Caco-2 (cell line): ENCODE measurements around the gene SNX24. TPM values are rescaled to one million over a fixed set of nuclear protein-coding genes. Genes with fewer than 3 reads are reported as not detected.

ENCODE experiments used
- BruUV-seq: library from RNA; stranded (reverse); fragments of 400-500 nt; replicated peaks from 2 replicates; lab custom pipeline; 2021; lab: Mats Ljungman, UMichigan
- CTCF ChIA-PET: fragments of 300-600 bp; sonication (Branson Sonifier 250); formaldehyde crosslinking; loops from one replicate; lab custom pipeline; 2022; ENCODE audit warnings: antibody characterized with exemption; lab: Charles Lee
- POLR2A ChIA-PET: fragments of 300-600 bp; sonication (Branson Sonifier 250); formaldehyde crosslinking; loops from one replicate; lab custom pipeline; 2022; ENCODE audit warnings: antibody characterized with exemption; lab: Charles Lee
- DNase-seq, 2 experiments: peaks; one replicate each; pipeline versions ENCODE4 v3.0.0 to v3.0.0-alpha.2; 2020 to 2022
- H3K27me3 ChIP-seq: replicated peaks from 2 replicates; pipeline ENCODE4 v1.6.0; 2011; ENCODE audit warnings: low read length; ENCODE audit not compliant: control insufficient read depth, insufficient read depth
- H3K36me3 ChIP-seq: 2 replicates; pipeline ENCODE4 v1.5.1; 2011; ENCODE audit warnings: low read length; ENCODE audit not compliant: control insufficient read depth, insufficient read depth
- H3K4me1 ChIP-seq: fragments of 250-450 bp; sonication (Bioruptor Pico); 2 replicates; pipeline ENCODE4 v1.5.1; 2020; ENCODE audit warnings: mild to moderate bottlenecking
- H3K4me3 ChIP-seq: 2 replicates; pipeline ENCODE4 v1.5.1; 2011; ENCODE audit warnings: low read depth, mild to moderate bottlenecking, control low read depth, low read length
- H3K9me3 ChIP-seq: fragments of 250-450 bp; sonication (Bioruptor Pico); 2 replicates; pipeline ENCODE4 v1.5.1; 2020; ENCODE audit warnings: mild to moderate bottlenecking, moderate library complexity
- H3K27ac Mint-ChIP-seq: one replicate; pipeline ENCODE4 v1.8.0; 2022; ENCODE audit warnings: mixed read lengths; ENCODE audit not compliant: unreplicated experiment
- H3K27me3 Mint-ChIP-seq: one replicate; pipeline ENCODE4 v1.8.0; 2022; ENCODE audit warnings: mixed read lengths; ENCODE audit not compliant: insufficient read depth, unreplicated experiment
- H3K36me3 Mint-ChIP-seq: one replicate; pipeline ENCODE4 v1.8.0; 2022; ENCODE audit warnings: mild to moderate bottlenecking, mixed read lengths; ENCODE audit not compliant: insufficient read depth, unreplicated experiment
- H3K4me1 Mint-ChIP-seq: one replicate; pipeline ENCODE4 v1.8.0; 2022; ENCODE audit warnings: low read depth, mixed read lengths; ENCODE audit not compliant: unreplicated experiment
- H3K4me3 Mint-ChIP-seq: one replicate; pipeline ENCODE4 v1.8.0; 2022; ENCODE audit warnings: mild to moderate bottlenecking, moderate library complexity, mixed read lengths; ENCODE audit not compliant: unreplicated experiment
- H3K9me3 Mint-ChIP-seq: one replicate; pipeline ENCODE4 v1.8.0; 2022; ENCODE audit warnings: mixed read lengths; ENCODE audit not compliant: unreplicated experiment
- CTCF ChIP-seq, 2 experiments: fragments of 200-600 bp in 1 of 2; IDR thresholded peaks; 1 replicate in 1 of 2; 2 replicates in 1 of 2; pipeline versions ENCODE4 v1.5.1 to v1.8.0; 2011 to 2022; ENCODE audit warnings: antibody characterized with exemption in 1 of 2, control low read depth in 1 of 2, inconsistent platforms in 1 of 2, low read depth in 1 of 2, low read length in 1 of 2, mild to moderate bottlenecking in 1 of 2, moderate library complexity in 1 of 2; ENCODE audit not compliant: insufficient read depth in 1 of 2, severe bottlenecking in 1 of 2, unreplicated experiment in 1 of 2
- intact Hi-C: fragments of 100-400 bp; cut with micrococcal nuclease; formaldehyde crosslinking; loops from one replicate; pipeline ENCODE4 v1.10.0; 2022; ENCODE audit not compliant: unreplicated experiment
- total RNA-seq: library from RNA; stranded (reverse); gene quantifications from 2 replicates; pipeline ENCODE4 v1.2.3, GENCODE V29; 2022

The SNX24 gene
- total RNA-seq, 1 experiment from 2014 or later = 38.4 TPM

- H3K27ac Mint-ChIP-seq = no peak overlapping the region
- no peak for TF ChIP-seq CTCF (IDR thresholded peaks at IDR 0.05; ENCODE audit: insufficient read depth in 1 of 2, low read depth in 1 of 2, low read length in 1 of 2, severe bottlenecking in 1 of 2, unreplicated experiment in 1 of 2)
- Histone ChIP-seq H3K27me3 (no peaks in the 10 kb centered on the region), H3K4me1 (peaks cover 14% of the 10 kb centered on the region; the same call in 1 of the 2 replicates), H3K9me3 (no peaks in the 10 kb centered on the region), H3K4me3 (no peak overlapping the region), H3K36me3 (no peaks in the 10 kb centered on the region)
- H3K4me1 Mint-ChIP-seq = peaks cover 18% of the 10 kb centered on the region
- no TSS peak for BruUV-seq
- CTCF ChIA-PET = no interaction called here
- no peaks in the 10 kb centered on the region for H3K27me3 Mint-ChIP-seq
- no peaks in the 10 kb centered on the region for H3K36me3 Mint-ChIP-seq
- no peaks in the 10 kb centered on the region for H3K9me3 Mint-ChIP-seq
- H3K4me3 Mint-ChIP-seq = no peak overlapping the region
- POLR2A ChIA-PET = no interaction called here
- intact Hi-C loops = no loop called here
- DNase-seq = no peak
These were observed 3.3 kb upstream of the SNX24 start for GRCh38 chr5:122842016-122842580.

GRCh38 chr5:122844136-122844909 lies 1.1 kb upstream of the SNX24 start:
- no TSS peak for BruUV-seq
- intact Hi-C loops = loop anchor here (2.0 kb wide), 3 partner anchors 18 to 70 kb away; partner anchors contain the start of gene SNX2

More at GRCh38 chr5:122844136-122844909, 1.1 kb upstream of the SNX24 start:
- no peaks in the 10 kb centered on the region for H3K36me3 ChIP-seq
- H3K4me3 Mint-ChIP-seq = peak overlapping the region; percentile 78
- POLR2A ChIA-PET = interaction anchor here (1.4 kb wide), 1 partner anchor 276 kb away, joined by 3 read pairs; no protein-coding TSS in a partner anchor
- DNase-seq = peak in 1 of 2 experiments; percentile 26
- H3K4me1 ChIP-seq = peaks cover 29% of the 10 kb centered on the region
- H3K27me3 ChIP-seq = no peaks in the 10 kb centered on the region
- peak overlapping the region; percentile 93 for H3K4me3 ChIP-seq
- TF ChIP-seq CTCF (IDR thresholded peaks at IDR 0.05; ENCODE audit: insufficient read depth in 1 of 2, low read depth in 1 of 2, low read length in 1 of 2, severe bottlenecking in 1 of 2, unreplicated experiment in 1 of 2) = no peak
- peak overlapping the region; percentile 87 for H3K27ac Mint-ChIP-seq
- no peaks in the 10 kb centered on the region for H3K9me3 ChIP-seq
- CTCF ChIA-PET = no interaction called here
- no peaks in the 10 kb centered on the region for H3K9me3 Mint-ChIP-seq
- H3K4me1 Mint-ChIP-seq = peaks cover 25% of the 10 kb centered on the region
- H3K36me3 Mint-ChIP-seq = no peaks in the 10 kb centered on the region
- no peaks in the 10 kb centered on the region for H3K27me3 Mint-ChIP-seq
